ENCODE results near the gene WDR70. TPM values are rescaled to one million over a fixed set of nuclear protein-coding genes. Genes with fewer than 3 reads are reported as not detected.
"Not testable (repeated sequence)": the region's sequence is repeated elsewhere in the genome, so short reads cannot be mapped to it uniquely, and the experiment has no call there.

WDR70 gene
- total RNA-seq, 4 donors from 2014 or later, result 25.3 to 122 (median 48.8) TPM

DNA sequence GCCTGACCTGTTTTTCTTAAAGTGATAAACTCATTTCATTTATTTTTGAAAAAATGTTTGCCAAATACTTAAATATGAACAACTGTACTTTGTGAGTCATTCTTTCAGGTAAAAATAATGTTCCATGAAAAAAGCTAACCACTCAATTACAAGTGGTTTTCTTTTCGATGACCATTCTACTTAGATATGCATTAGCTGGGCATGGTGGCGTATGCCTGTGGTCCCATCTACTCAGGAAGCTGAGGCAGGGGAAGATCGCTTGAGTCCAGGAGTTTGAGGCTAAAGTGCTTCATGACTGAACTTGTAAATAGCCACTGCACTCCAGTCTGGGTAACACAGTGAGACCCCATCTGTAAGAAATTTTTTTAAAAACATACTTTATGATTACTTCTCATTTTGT lies 4.0 kb upstream of the WDR70 start:
- no peaks in the 10 kb centered on the region for H3K9me3 ChIP-seq
- H3K4me1 ChIP-seq, result peaks cover 0 to 2% of the 10 kb centered on the region in 2 donors
- intact Hi-C loops (cut with DNase I; ENCODE audit: low total_unique reads), result no loop called here
- H3K36me3 ChIP-seq, result no peaks in the 10 kb centered on the region
- H3K27me3 ChIP-seq, result no peaks in the 10 kb centered on the region
- no peak overlapping the region for H3K4me3 ChIP-seq
- no peak for DNase-seq
- TF ChIP-seq POLR2A (IDR thresholded peaks at IDR 0.05), result no peak
- TF ChIP-seq, protein P1, sequence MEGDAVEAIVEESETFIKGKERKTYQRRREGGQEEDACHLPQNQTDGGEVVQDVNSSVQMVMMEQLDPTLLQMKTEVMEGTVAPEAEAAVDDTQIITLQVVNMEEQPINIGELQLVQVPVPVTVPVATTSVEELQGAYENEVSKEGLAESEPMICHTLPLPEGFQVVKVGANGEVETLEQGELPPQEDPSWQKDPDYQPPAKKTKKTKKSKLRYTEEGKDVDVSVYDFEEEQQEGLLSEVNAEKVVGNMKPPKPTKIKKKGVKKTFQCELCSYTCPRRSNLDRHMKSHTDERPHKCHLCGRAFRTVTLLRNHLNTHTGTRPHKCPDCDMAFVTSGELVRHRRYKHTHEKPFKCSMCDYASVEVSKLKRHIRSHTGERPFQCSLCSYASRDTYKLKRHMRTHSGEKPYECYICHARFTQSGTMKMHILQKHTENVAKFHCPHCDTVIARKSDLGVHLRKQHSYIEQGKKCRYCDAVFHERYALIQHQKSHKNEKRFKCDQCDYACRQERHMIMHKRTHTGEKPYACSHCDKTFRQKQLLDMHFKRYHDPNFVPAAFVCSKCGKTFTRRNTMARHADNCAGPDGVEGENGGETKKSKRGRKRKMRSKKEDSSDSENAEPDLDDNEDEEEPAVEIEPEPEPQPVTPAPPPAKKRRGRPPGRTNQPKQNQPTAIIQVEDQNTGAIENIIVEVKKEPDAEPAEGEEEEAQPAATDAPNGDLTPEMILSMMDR (IDR thresholded peaks at IDR 0.05), result no peak
- H3K27ac ChIP-seq, result no peak overlapping the region

DNA sequence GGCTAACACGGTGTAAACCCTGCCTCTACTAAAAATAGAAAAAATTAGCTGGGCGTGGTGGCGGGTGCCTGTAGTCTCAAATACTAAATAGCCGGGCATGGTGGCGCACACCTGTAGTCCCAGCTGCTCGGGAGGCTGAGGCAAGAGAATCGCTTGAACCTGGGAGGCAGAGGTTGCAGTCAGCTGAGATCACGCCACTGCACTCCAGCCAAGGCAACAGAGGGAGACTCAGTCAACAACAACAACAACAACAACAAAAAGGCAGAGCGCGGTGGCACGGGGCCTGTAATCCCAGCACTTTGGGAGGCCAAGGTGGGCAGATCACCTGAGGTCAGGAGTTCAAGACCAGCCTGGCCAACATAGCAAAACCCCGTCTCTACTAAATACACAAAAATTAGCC lies 1.1 kb upstream of the WDR70 start:
- H3K4me3 ChIP-seq; H3K4me1 ChIP-seq; H3K27ac ChIP-seq; H3K9me3 ChIP-seq; DNase-seq; H3K36me3 ChIP-seq; intact Hi-C loops (cut with DNase I; ENCODE audit: low total_unique reads); H3K27me3 ChIP-seq: not testable (repeated sequence)

DNA sequence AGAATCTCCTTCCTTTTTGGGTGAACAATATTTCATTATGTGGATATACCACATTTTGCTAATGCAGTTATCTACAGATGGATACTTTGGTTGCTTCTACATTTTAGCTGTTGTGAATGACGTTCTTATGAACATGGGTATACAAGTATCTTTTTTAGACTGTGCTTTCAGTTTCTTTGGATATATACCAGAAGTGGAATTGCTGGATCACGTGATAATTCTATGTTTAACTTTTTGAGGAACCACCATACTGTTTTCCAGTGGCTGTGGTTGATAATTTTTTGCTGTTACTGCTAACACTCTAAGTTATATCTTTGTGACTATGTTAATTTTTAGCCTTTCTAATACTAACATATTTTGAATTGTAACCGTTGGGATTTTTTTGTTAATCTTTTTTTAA lies 12.5 kb downstream of the WDR70 start:
- no peak for DNase-seq
- no peaks in the 10 kb centered on the region for H3K9me3 ChIP-seq
- intact Hi-C loops (cut with DNase I; ENCODE audit: low total_unique reads), result no loop called here
- H3K27ac ChIP-seq, result no peak overlapping the region
- H3K4me3 ChIP-seq, result no peak overlapping the region
- no peaks in the 10 kb centered on the region for H3K27me3 ChIP-seq
- no peaks in the 10 kb centered on the region for H3K36me3 ChIP-seq
- no peaks in the 10 kb centered on the region for H3K4me1 ChIP-seq
- TF ChIP-seq, protein P1 (IDR thresholded peaks at IDR 0.05), result no peak
- TF ChIP-seq POLR2A (IDR thresholded peaks at IDR 0.05), result no peak

DNA sequence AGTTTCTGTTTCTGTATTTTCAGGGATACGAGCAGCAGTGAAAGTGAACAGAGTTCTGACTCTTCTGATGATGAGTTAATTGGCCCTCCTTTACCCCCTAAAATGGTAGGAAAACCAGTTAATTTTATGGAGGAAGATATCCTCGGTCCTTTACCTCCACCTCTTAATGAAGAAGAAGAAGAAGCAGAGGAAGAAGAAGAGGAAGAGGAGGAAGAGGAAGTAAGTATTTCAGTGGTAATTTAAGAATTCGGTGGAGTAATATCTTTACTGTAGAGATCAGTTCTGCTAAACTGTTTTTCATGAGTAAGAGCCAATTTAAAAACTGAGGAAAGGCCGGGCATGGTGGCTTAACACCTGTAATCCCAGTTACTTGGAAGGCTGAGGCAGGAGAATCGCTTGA lies 17.2 kb downstream of the WDR70 start:
- TF ChIP-seq, protein P1 (IDR thresholded peaks at IDR 0.05), result no peak
- no peak for TF ChIP-seq POLR2A (IDR thresholded peaks at IDR 0.05)
- Histone ChIP-seq H3K36me3 (no peaks in the 10 kb centered on the region), H3K4me3 (no peak overlapping the region), H3K27ac (no peak overlapping the region), H3K4me1 (no peaks in the 10 kb centered on the region), H3K27me3 (no peaks in the 10 kb centered on the region), H3K9me3 (no peaks in the 10 kb centered on the region)
- no peak for DNase-seq
- intact Hi-C loops (cut with DNase I; ENCODE audit: low total_unique reads), result no loop called here

DNA sequence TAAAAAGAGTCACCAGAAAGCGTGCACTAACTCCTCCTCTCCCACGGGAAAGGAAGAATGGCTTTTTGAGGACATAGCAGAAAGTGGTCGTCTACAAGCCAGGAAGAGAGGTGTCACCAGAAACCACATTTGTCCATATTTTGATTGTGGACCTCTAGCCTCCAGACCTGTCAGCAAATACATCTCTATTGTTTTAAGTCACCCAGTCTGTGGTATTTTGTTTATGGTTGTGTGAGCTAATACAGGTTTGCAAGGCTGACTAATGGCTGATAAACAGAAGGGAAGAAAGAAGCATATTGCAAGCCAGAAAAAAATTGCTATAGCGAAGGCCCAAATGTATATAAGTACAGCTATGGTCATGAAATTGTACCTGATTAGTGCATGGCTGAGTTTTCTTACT lies 21.4 kb downstream of the WDR70 start:
- Histone ChIP-seq H3K4me1 (no peaks in the 10 kb centered on the region), H3K9me3 (no peaks in the 10 kb centered on the region), H3K4me3 (no peak overlapping the region), H3K36me3 (no peaks in the 10 kb centered on the region), H3K27ac (no peak overlapping the region), H3K27me3 (no peaks in the 10 kb centered on the region)
- no peak for DNase-seq
- intact Hi-C loops (cut with DNase I; ENCODE audit: low total_unique reads), result no loop called here
- TF ChIP-seq, protein P1 (IDR thresholded peaks at IDR 0.05), result no peak
- no peak for TF ChIP-seq POLR2A (IDR thresholded peaks at IDR 0.05)

DNA sequence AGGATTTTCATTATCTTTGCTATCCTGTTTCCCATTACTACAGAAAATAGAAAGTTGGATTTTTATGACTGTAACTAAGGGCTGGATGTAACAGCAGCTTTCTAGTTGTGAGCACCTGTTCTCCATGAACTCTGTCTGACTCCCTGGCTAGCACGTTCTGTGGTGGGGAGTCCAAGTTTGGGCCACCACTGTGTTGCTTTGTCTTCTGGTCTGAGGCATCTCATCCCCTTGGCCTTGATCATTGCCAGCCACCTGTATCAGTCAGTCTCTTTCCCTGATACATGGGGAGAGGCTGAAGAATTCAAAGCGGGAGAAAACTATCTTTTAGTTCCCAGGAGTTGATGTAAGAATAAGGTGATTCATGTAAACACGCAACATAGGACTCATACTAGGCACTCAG lies 33.4 kb downstream of the WDR70 start:
- H3K4me3 ChIP-seq, result no peak overlapping the region
- DNase-seq, result no peak
- H3K36me3 ChIP-seq, result no peaks in the 10 kb centered on the region
- H3K27me3 ChIP-seq, result no peaks in the 10 kb centered on the region
- H3K27ac ChIP-seq, result no peak overlapping the region
- H3K4me1 ChIP-seq, result no peaks in the 10 kb centered on the region
- H3K9me3 ChIP-seq, result no peaks in the 10 kb centered on the region
- TF ChIP-seq, protein P1 (IDR thresholded peaks at IDR 0.05), result no peak
- no peak for TF ChIP-seq POLR2A (IDR thresholded peaks at IDR 0.05)
- intact Hi-C loops (cut with DNase I; ENCODE audit: low total_unique reads), result no loop called here

DNA sequence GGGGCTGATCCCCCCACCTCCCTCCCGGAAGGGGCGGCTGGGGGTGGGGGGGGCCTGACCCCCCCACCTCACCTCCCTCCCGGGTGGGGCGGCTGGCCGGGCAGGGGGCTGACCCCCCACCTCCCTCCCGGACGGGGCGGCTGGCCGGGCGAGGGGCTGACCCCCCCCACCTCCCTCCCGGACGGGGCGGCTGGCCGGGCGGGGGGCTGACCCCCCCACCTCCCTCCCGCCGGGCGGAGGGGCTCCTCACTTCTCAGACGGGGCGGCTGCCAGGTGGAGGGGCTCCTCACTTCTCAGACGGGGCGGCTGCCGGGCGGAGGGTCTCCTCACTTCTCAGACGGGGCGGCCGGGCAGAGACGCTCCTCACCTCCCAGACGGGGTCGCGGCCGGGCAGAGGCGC lies 36.3 kb downstream of the WDR70 start:
- H3K4me1 ChIP-seq; H3K9me3 ChIP-seq; H3K27ac ChIP-seq; H3K36me3 ChIP-seq; intact Hi-C loops (cut with DNase I; ENCODE audit: low total_unique reads); H3K27me3 ChIP-seq; DNase-seq; H3K4me3 ChIP-seq: not testable (repeated sequence)

All from uterus (tissue), 4 donors.